Activated naive CD4-positive, alpha-beta T cell treated with anti-CD3 and anti-CD28 coated beads, Interleukin-2, amount 10 ng/mL, durations not matched to agents 7 days and 5 days (primary cell): ENCODE data around the gene HOXC10.

Source experiments
- CTCF ChIA-PET: fragments of 350-600 bp; sonication (Branson Sonifier 250); formaldehyde crosslinking; loops from one replicate; lab custom pipeline; 2021; ENCODE audit warnings: antibody characterized with exemption; lab: Charles Lee
- DNase-seq: peaks from one replicate; pipeline ENCODE4 v3.0.0-alpha.2; 2020
- H3K27ac Mint-ChIP-seq: one replicate; pipeline ENCODE4 v1.8.0; 2021; ENCODE audit warnings: mild to moderate bottlenecking, moderate library complexity, mixed read lengths
- H3K27me3 Mint-ChIP-seq: one replicate; pipeline ENCODE4 v1.8.0; 2021; ENCODE audit warnings: mild to moderate bottlenecking, mixed read lengths
- H3K36me3 Mint-ChIP-seq: one replicate; pipeline ENCODE4 v1.8.0; 2021; ENCODE audit warnings: mixed read lengths
- H3K4me1 Mint-ChIP-seq: one replicate; pipeline ENCODE4 v1.8.0; 2021; ENCODE audit warnings: mixed read lengths
- H3K4me3 Mint-ChIP-seq: one replicate; pipeline ENCODE4 v1.8.0; 2021; ENCODE audit warnings: mild to moderate bottlenecking, moderate library complexity, mixed read lengths
- H3K9me3 Mint-ChIP-seq: one replicate; pipeline ENCODE4 v1.8.0; 2021; ENCODE audit warnings: mixed read lengths

The HOXC10 gene

DNA sequence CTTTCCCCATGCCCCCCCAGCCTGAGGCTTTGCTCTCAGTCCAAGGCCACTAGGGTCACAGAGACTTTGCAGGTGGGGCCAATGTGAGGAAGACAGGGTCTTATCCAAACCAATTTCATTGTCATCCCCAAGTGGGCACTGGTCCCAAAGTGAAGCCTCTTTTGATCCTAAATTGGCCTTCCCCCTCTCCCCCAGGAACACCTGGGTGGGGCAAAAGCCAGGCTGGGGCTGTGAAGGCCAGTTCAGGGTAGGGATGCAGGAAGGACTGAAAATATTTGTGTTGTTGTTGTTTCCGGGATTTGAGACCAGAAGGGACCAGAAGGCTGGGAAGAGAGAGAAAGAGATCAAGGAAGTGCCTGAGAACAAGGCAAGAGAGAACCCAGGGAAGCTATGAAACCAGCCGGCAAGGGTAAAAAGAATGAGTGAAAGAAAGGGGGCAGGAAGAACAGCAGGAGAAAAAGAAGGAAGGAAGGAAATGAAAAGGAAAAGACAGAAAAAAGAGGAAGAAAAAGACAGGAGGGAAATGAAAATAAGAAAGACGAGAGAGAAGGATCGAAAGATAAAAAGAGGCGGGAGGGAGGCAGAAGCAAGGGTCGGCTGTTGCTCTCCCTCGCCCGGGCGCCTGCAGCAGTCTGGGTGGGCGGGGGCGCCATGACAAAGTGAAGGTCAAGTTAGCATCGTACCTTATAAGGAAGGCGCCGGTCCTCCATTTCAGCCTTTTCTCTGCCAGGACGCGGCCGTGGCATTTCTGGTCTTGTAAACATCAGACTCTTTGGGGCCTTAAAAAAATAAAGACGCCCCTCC is 19.5 kb upstream of the HOXC10 start:
- no peak for DNase-seq
- Mint-ChIP-seq H3K9me3 (no peaks in the 10 kb centered on the region), H3K4me1 (peaks cover 22% of the 10 kb centered on the region), H3K27me3 (peaks cover 98% of the 10 kb centered on the region), H3K27ac (peak overlapping the region; percentile 80), H3K4me3 (peak overlapping the region; percentile 27), H3K36me3 (peaks cover 3% of the 10 kb centered on the region)
- CTCF ChIA-PET = no interaction called here

DNA sequence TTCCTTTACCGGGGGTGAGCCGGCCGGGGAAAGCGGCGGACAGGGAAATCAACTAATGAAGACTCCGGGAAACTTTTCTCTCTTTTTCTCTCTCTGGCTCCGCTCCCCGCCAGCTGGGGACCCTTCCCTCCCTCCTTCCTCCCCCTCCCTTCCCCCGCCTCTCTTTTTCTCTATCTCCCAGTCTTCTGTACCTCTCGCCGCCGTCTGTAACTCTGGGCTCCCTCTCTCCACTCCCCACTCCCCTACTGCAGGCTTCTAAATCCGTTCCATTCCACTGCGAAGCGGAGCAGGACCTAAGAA is 18.9 kb upstream of the HOXC10 start:
- no peaks in the 10 kb centered on the region for H3K9me3 Mint-ChIP-seq
- H3K27ac Mint-ChIP-seq = peak overlapping the region; percentile 42
- no peak for DNase-seq
- CTCF ChIA-PET = no interaction called here
- H3K36me3 Mint-ChIP-seq = peaks cover 3% of the 10 kb centered on the region
- H3K4me3 Mint-ChIP-seq = no peak overlapping the region
- H3K4me1 Mint-ChIP-seq = peaks cover 22% of the 10 kb centered on the region
- H3K27me3 Mint-ChIP-seq = peaks cover 98% of the 10 kb centered on the region

DNA sequence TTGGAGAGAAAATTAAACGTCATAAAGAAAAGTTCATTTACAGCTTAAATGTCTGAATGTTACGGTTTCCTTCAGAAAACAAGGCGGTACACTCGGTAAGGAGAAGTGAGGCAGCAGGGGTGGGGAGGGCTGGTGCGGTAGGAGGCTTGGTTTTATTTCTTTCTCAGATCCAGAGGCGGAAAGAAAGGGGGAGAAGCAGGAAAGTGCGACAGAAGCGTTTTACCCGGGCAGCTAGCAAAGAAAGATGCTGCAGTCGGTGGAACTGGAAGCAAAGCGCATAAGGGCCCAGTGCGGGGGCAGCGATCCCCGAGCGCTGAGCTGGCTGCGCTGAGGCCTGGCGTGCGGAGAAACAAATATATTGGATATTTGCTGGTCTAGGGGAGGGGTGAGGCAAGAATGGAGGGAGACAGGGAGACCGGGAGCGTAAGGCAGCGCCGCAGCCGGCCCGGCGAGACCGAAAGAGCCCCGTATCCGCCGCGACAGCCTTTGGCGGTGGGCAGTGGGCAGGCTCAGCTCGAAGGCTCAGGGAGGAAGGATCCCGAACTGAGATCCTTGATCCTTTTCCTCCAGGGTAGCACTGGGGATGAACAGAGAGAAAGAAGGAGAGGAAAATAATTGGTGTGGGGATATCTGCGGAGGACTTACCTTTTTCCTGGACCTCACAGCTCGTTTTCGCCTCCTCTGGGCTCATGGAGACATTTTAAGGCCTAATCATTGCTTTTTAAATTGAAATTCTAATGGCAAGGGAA is 18.4 kb upstream of the HOXC10 start:
- no peaks in the 10 kb centered on the region for H3K9me3 Mint-ChIP-seq
- CTCF ChIA-PET = no interaction called here
- no peak for DNase-seq
- H3K27ac Mint-ChIP-seq = peak overlapping the region; percentile 42
- H3K4me3 Mint-ChIP-seq = no peak overlapping the region
- peaks cover 22% of the 10 kb centered on the region for H3K4me1 Mint-ChIP-seq
- H3K27me3 Mint-ChIP-seq = peaks cover 98% of the 10 kb centered on the region
- peaks cover 3% of the 10 kb centered on the region for H3K36me3 Mint-ChIP-seq

DNA sequence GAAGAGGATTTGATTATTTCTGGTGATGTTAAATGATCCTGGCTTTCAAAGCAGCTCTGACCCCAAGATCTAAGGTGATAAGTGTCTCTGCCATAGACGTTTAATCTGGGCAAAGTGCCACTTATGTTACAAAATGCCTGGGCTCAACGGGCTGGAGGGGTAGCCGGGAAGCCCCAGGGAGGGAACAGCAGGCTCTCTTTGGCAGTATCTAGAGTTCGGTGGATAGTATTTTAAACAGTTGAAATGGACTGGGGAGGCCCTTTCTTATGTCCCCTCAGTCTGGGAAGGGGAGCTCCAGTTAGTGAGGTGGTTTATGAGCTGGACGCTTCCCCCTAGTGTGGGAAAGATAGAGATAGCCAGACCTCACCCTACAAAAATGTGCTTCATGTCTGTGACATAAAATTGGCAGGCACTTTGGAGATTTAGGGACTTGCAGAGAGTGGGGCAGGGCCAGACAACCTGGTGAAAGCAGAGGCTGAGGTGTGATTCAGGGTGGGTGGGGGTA is 17.5 kb upstream of the HOXC10 start:
- no peak for DNase-seq
- CTCF ChIA-PET = no interaction called here
- H3K27me3 Mint-ChIP-seq = peaks cover 100% of the 10 kb centered on the region
- H3K4me1 Mint-ChIP-seq = peaks cover 22% of the 10 kb centered on the region
- H3K4me3 Mint-ChIP-seq = no peak overlapping the region
- H3K36me3 Mint-ChIP-seq = peaks cover 3% of the 10 kb centered on the region
- H3K9me3 Mint-ChIP-seq = no peaks in the 10 kb centered on the region
- H3K27ac Mint-ChIP-seq = no peak overlapping the region

- no peak overlapping the region for H3K4me3 Mint-ChIP-seq
- H3K9me3 Mint-ChIP-seq = no peaks in the 10 kb centered on the region
- peaks cover 100% of the 10 kb centered on the region for H3K27me3 Mint-ChIP-seq
- peaks cover 28% of the 10 kb centered on the region for H3K4me1 Mint-ChIP-seq
- CTCF ChIA-PET = interaction anchor here (0.7 kb wide), 1 partner anchor 163 kb away, joined by 4 read pairs; no protein-coding TSS in a partner anchor
- no peak for DNase-seq
- H3K27ac Mint-ChIP-seq = no peak overlapping the region
- H3K36me3 Mint-ChIP-seq = peaks cover 7% of the 10 kb centered on the region
Measured at GRCh38 chr12:53968214-53969127, 16.5 kb upstream of the HOXC10 start.

DNA sequence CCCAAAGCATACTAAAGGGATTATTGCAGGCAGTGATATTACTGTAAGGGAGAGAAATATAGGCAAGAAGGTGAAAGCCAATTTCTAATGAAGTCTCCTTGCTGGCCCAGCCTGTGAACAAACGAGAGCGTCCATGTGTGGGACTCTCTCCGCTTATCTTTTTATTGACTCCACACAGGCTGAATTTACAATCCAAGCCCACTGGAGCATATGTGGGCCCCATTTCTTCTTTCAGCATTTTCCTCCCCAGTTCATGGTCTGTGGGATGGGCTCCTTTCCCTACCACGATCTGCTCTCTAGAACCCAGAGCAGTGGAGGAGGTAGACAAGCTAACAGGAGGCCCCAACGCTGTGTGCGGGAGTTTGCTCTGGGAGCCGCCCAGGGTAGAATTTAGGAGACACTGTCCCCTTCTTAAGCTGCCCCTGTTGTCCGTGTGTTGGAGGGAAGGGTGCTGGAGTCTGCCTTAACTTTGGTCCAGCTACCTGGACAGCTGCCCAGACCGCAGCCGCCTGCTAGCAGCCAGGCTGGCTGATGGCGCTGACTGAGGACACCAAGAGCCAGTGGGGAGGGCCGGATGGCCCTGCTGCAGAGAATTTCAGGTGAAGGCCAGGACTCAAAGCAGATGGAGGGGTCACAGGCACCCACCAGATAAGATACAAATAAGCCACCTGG is 15.2 kb upstream of the HOXC10 start:
- Mint-ChIP-seq H3K36me3 (peaks cover 7% of the 10 kb centered on the region), H3K4me1 (peaks cover 24% of the 10 kb centered on the region), H3K27ac (no peak overlapping the region), H3K4me3 (no peak overlapping the region), H3K9me3 (no peaks in the 10 kb centered on the region), H3K27me3 (peaks cover 100% of the 10 kb centered on the region)
- CTCF ChIA-PET = interaction anchor here (0.7 to 1.1 kb wide), 2 partner anchors 11 to 161 kb away, joined by 4 read pairs; no protein-coding TSS in a partner anchor
- no peak for DNase-seq

- Mint-ChIP-seq H3K9me3 (no peaks in the 10 kb centered on the region), H3K4me3 (no peak overlapping the region), H3K27ac (no peak overlapping the region), H3K27me3 (peaks cover 100% of the 10 kb centered on the region), H3K36me3 (peaks cover 11% of the 10 kb centered on the region), H3K4me1 (peaks cover 26% of the 10 kb centered on the region)
- DNase-seq = no peak
- CTCF ChIA-PET = interaction anchor here (1.1 kb wide), 1 partner anchor 12 kb away, joined by 4 read pairs; no protein-coding TSS in a partner anchor
Measured at GRCh38 chr12:53970451-53970850, 14.5 kb upstream of the HOXC10 start.

DNA sequence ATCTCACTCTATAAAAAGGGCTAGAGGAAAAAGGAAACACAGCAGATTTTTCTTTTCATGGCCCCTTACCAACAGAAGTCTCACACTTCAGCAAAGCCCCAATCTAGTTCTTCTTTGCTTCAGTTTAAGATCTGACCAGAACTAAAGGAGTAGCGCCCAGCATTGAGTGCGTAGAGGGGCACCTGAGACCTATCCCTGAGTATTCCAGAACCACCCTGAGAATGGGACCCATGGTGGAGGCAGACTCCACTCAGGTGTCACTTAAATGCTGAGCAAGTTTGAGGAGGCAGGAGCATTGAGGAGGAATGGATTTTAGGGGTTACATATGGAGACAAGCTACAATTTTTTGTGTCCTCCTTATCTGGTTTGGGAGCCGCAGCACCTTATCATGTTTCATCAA is 13.8 kb upstream of the HOXC10 start:
- no peak for DNase-seq
- Mint-ChIP-seq H3K27me3 (peaks cover 100% of the 10 kb centered on the region), H3K27ac (no peak overlapping the region), H3K4me3 (no peak overlapping the region), H3K9me3 (peaks cover 2% of the 10 kb centered on the region), H3K36me3 (peaks cover 11% of the 10 kb centered on the region), H3K4me1 (peaks cover 25% of the 10 kb centered on the region)
- CTCF ChIA-PET = no interaction called here

GRCh38 chr12:53971686-53972085 is 13.3 kb upstream of the HOXC10 start:
- Mint-ChIP-seq H3K27ac (peak overlapping the region; percentile 38), H3K4me3 (no peak overlapping the region), H3K36me3 (peaks cover 11% of the 10 kb centered on the region), H3K4me1 (peaks cover 21% of the 10 kb centered on the region), H3K27me3 (peaks cover 100% of the 10 kb centered on the region), H3K9me3 (peaks cover 2% of the 10 kb centered on the region)
- no peak for DNase-seq
- CTCF ChIA-PET = no interaction called here

DNA sequence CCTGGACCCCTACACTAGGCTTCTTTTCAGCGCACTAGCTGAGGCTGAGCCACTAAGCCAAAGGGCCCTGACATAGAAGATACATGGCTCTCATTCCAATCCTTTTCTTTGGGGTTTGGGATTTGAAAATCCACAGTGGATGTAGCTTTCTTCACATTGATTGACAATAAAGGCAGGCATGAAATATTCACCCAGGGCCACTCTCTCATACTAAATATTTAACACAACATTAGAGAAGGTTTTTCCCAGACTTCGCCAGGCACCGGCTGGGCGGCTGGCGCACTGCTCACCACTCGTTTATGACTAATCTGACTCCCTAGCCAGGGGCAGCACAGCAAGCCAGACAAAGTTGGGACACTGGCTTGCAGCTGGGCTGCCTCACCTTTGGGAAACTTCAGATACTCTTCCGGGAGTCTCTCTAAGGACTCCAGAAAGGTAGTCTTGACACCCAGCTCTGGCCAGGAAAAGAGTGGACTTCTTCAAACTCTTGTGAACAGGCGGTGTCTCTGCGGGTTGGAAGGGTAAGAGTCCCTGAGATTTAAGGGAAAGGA is 12.7 kb upstream of the HOXC10 start:
- H3K27ac Mint-ChIP-seq = peak overlapping the region; percentile 25
- H3K4me3 Mint-ChIP-seq = no peak overlapping the region
- peaks cover 11% of the 10 kb centered on the region for H3K36me3 Mint-ChIP-seq
- CTCF ChIA-PET = no interaction called here
- no peak for DNase-seq
- H3K27me3 Mint-ChIP-seq = peaks cover 100% of the 10 kb centered on the region
- H3K4me1 Mint-ChIP-seq = peaks cover 21% of the 10 kb centered on the region
- peaks cover 2% of the 10 kb centered on the region for H3K9me3 Mint-ChIP-seq

- CTCF ChIA-PET = no interaction called here
- peaks cover 100% of the 10 kb centered on the region for H3K27me3 Mint-ChIP-seq
- H3K4me3 Mint-ChIP-seq = peak within 1 kb of the TSS; percentile 53
- H3K27ac Mint-ChIP-seq = peak within 1 kb of the TSS; percentile 83
- peaks cover 21% of the 10 kb centered on the region for H3K4me1 Mint-ChIP-seq
- peaks cover 2% of the 10 kb centered on the region for H3K9me3 Mint-ChIP-seq
- no peak for DNase-seq
- H3K36me3 Mint-ChIP-seq = peaks cover 11% of the 10 kb centered on the region
Measured at GRCh38 chr12:53972722-53973235, 12.2 kb upstream of the HOXC10 start, which contains the start of gene HOXC11. HOXC11 (plus strand) TSS chr12:53973126; CDS start chr12:53973242, 116 bp downstream.

DNA sequence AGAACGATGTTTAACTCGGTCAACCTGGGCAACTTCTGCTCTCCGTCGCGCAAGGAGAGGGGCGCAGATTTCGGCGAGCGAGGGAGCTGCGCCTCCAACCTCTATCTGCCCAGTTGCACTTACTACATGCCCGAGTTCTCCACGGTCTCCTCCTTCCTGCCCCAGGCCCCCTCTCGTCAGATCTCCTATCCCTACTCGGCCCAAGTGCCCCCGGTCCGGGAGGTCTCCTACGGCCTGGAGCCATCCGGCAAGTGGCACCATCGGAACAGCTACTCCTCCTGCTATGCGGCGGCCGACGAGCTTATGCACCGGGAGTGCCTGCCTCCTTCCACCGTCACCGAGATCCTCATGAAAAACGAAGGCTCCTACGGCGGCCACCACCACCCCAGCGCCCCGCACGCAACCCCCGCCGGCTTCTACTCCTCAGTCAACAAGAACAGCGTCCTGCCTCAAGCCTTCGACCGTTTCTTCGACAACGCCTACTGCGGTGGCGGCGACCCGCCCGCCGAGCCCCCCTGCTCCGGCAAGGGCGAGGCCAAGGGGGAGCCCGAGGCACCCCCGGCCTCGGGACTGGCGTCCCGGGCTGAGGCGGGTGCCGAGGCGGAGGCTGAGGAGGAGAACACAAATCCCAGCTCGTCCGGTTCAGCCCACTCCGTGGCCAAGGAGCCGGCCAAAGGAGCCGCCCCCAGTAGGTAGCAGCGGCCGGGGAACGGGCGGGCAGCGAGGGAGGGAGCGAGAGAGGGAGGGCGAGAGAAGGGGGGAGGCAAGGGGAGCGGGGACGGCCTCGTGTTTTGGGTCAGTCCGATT is 11.5 kb upstream of the HOXC10 start:
- peak overlapping the region; percentile 83 for H3K27ac Mint-ChIP-seq
- no peak for DNase-seq
- peaks cover 21% of the 10 kb centered on the region for H3K4me1 Mint-ChIP-seq
- peaks cover 100% of the 10 kb centered on the region for H3K27me3 Mint-ChIP-seq
- CTCF ChIA-PET = no interaction called here
- peaks cover 8% of the 10 kb centered on the region for H3K36me3 Mint-ChIP-seq
- H3K9me3 Mint-ChIP-seq = peaks cover 2% of the 10 kb centered on the region
- H3K4me3 Mint-ChIP-seq = peak overlapping the region; percentile 53
